NCI-H1436 treated with DMSO at 0.1 percent for 48 hours (cell line): ENCODE measurements around the gene MYOCD.

Experiments
- DNase-seq: peaks from one replicate; lab custom pipeline; 2025; lab: John Stamatoyannopoulos, UW

The MYOCD gene

GRCh38 chr17:12709063-12709462, 43.4 kb downstream of the MYOCD start:
- DNase-seq: no peak

- DNase-seq: no peak
These were observed 46.7 kb downstream of the MYOCD start for GRCh38 chr17:12712415-12712814.

- DNase-seq: no peak
These were observed 47.3 kb downstream of the MYOCD start for GRCh38 chr17:12712941-12713340.

GRCh38 chr17:12719948-12720347, 54.3 kb downstream of the MYOCD start:
- DNase-seq: no peak

- DNase-seq: no peak
These were observed 55.9 kb downstream of the MYOCD start for GRCh38 chr17:12721581-12721980.

- no peak for DNase-seq
These were observed 56.6 kb downstream of the MYOCD start for GRCh38 chr17:12722282-12722681.

- no peak for DNase-seq
These were observed 60.4 kb downstream of the MYOCD start for GRCh38 chr17:12726131-12726530.

GRCh38 chr17:12727076-12727760, 61.5 kb downstream of the MYOCD start:
- DNase-seq: no peak

- no peak for DNase-seq
These were observed 62.2 kb downstream of the MYOCD start for GRCh38 chr17:12727881-12728280.

GRCh38 chr17:12729086-12729485, 63.4 kb downstream of the MYOCD start:
- DNase-seq: no peak

GRCh38 chr17:12730421-12730820, 64.7 kb downstream of the MYOCD start:
- DNase-seq: no peak

GRCh38 chr17:12730931-12731521, 65.3 kb downstream of the MYOCD start:
- no peak for DNase-seq

- DNase-seq: no peak
These were observed 66.1 kb downstream of the MYOCD start for GRCh38 chr17:12731839-12732238.

GRCh38 chr17:12732366-12732765, 66.7 kb downstream of the MYOCD start:
- no peak for DNase-seq

GRCh38 chr17:12734926-12735325, 69.2 kb downstream of the MYOCD start:
- DNase-seq: no peak

GRCh38 chr17:12735517-12735916, 69.8 kb downstream of the MYOCD start:
- no peak for DNase-seq

- DNase-seq: no peak
These were observed 70.8 kb downstream of the MYOCD start for GRCh38 chr17:12736526-12736925.

GRCh38 chr17:12737740-12738469, 72.2 kb downstream of the MYOCD start:
- DNase-seq: no peak

- DNase-seq: no peak
These were observed 72.9 kb downstream of the MYOCD start for GRCh38 chr17:12738624-12739023.

GRCh38 chr17:12739500-12739899, 73.8 kb downstream of the MYOCD start:
- no peak for DNase-seq

GRCh38 chr17:12743046-12743445, 77.4 kb downstream of the MYOCD start:
- no peak for DNase-seq

- no peak for DNase-seq
These were observed 78.6 kb downstream of the MYOCD start for GRCh38 chr17:12744298-12744697.

- no peak for DNase-seq
These were observed 79.1 kb downstream of the MYOCD start for GRCh38 chr17:12744786-12745185.
